ENCODE data around the gene GUCA1A.
"Not testable (repeated sequence)": the region's sequence is repeated elsewhere in the genome, so short reads cannot be mapped to it uniquely, and the experiment has no call there.

The GUCA1A gene

GRCh38 chr6:42148058-42148457 is 25.1 kb upstream of the GUCA1A start:
- no peak for DNase-seq

- DNase-seq: no peak
These were observed 22.9 kb upstream of the GUCA1A start for GRCh38 chr6:42150254-42150653.

GRCh38 chr6:42152024-42152423 is 21.1 kb upstream of the GUCA1A start:
- no peak for DNase-seq

- not testable (repeated sequence) for DNase-seq
These were observed 20.5 kb upstream of the GUCA1A start for GRCh38 chr6:42152528-42153213.

GRCh38 chr6:42153921-42154320 is 19.2 kb upstream of the GUCA1A start:
- DNase-seq: no peak

GRCh38 chr6:42154461-42155209 is 18.5 kb upstream of the GUCA1A start:
- peak; percentile 43 for DNase-seq

GRCh38 chr6:42155293-42155692 is 17.9 kb upstream of the GUCA1A start:
- DNase-seq: no peak

- no peak for DNase-seq
These were observed 16.5 kb upstream of the GUCA1A start for GRCh38 chr6:42156638-42157037.

- no peak for DNase-seq
These were observed 15.2 kb upstream of the GUCA1A start for GRCh38 chr6:42158011-42158410.

GRCh38 chr6:42158631-42159030 is 14.5 kb upstream of the GUCA1A start:
- no peak for DNase-seq

- DNase-seq: no peak
These were observed 13.6 kb upstream of the GUCA1A start for GRCh38 chr6:42159431-42160024.

- DNase-seq: no peak
These were observed 10.8 kb upstream of the GUCA1A start for GRCh38 chr6:42162384-42162783.

- no peak for DNase-seq
These were observed 10.4 kb upstream of the GUCA1A start for GRCh38 chr6:42162812-42163211.

- no peak for DNase-seq
These were observed 9.2 kb upstream of the GUCA1A start for GRCh38 chr6:42163981-42164380.

- no peak for DNase-seq
These were observed 8.1 kb upstream of the GUCA1A start for GRCh38 chr6:42165016-42165415.

- no peak for DNase-seq
These were observed 6.6 kb upstream of the GUCA1A start for GRCh38 chr6:42166444-42167141.

- DNase-seq: no peak
These were observed 4.5 kb upstream of the GUCA1A start for GRCh38 chr6:42168650-42169049.

- DNase-seq: not testable (repeated sequence)
These were observed 3.4 kb upstream of the GUCA1A start for GRCh38 chr6:42169780-42170179.

GRCh38 chr6:42171813-42172581 is 1.2 kb upstream of the GUCA1A start:
- DNase-seq: no peak

- DNase-seq: no peak
These were observed 2.7 kb downstream of the GUCA1A start for GRCh38 chr6:42175860-42176259.

- DNase-seq: no peak
These were observed 3.8 kb downstream of the GUCA1A start for GRCh38 chr6:42176981-42177380.

- DNase-seq: no peak
These were observed 4.6 kb downstream of the GUCA1A start for GRCh38 chr6:42177514-42178364.
